HG03565 (cell line): Measurements from ENCODE around the gene ABCB7.
"Not testable (repeated sequence)": the region's sequence is repeated elsewhere in the genome, so short reads cannot be mapped to it uniquely, and the experiment has no call there.

Source experiments
- ATAC-seq: cut with Tn5 transposase; IDR thresholded peaks from one replicate; pipeline ENCODE4 v1.9.1; 2021; ENCODE audit warnings: mild to moderate bottlenecking, moderate library complexity; ENCODE audit not compliant: unreplicated experiment

The ABCB7 gene

GRCh38 chrX:75106772-75107171, 49.3 kb downstream of the ABCB7 start:
- ATAC-seq: no peak

GRCh38 chrX:75096331-75096730, 59.8 kb downstream of the ABCB7 start:
- ATAC-seq: no peak

- no peak for ATAC-seq
These were observed 69.3 kb downstream of the ABCB7 start for GRCh38 chrX:75086731-75087195.

GRCh38 chrX:75084757-75085156, 71.3 kb downstream of the ABCB7 start:
- ATAC-seq: no peak

- ATAC-seq: no peak
These were observed 79.7 kb downstream of the ABCB7 start for GRCh38 chrX:75076429-75076828.

- ATAC-seq: no peak
These were observed 81.6 kb downstream of the ABCB7 start for GRCh38 chrX:75074475-75074874.

GRCh38 chrX:75071334-75071733, 84.7 kb downstream of the ABCB7 start:
- ATAC-seq: no peak

GRCh38 chrX:75067931-75068330, 88.2 kb downstream of the ABCB7 start:
- ATAC-seq: no peak

- ATAC-seq: no peak
These were observed 94.4 kb downstream of the ABCB7 start for GRCh38 chrX:75061701-75062100.

GRCh38 chrX:75051047-75051446, 105.0 kb downstream of the ABCB7 start:
- no peak for ATAC-seq

GRCh38 chrX:75045369-75045768, 110.7 kb downstream of the ABCB7 start:
- no peak for ATAC-seq

GRCh38 chrX:75044142-75044541, 111.9 kb downstream of the ABCB7 start:
- ATAC-seq: not testable (repeated sequence)

- no peak for ATAC-seq
These were observed 117.2 kb downstream of the ABCB7 start for GRCh38 chrX:75038925-75039324.
